GM12878 (cell line): ENCODE data around the gene RFK. TPM values are rescaled to one million over a fixed set of nuclear protein-coding genes. Genes with fewer than 3 reads are reported as not detected.

Experiments
- CEBPB ChIP-seq, 2 experiments: fragments of 150-350 bp in 1 of 2; IDR thresholded peaks; 2 replicates each; pipeline ENCODE4 v1.6.1; 2012 to 2014; ENCODE audit warnings: low read depth in 2 of 2, low read length in 2 of 2, borderline replicate concordance in 1 of 2, inconsistent platforms in 1 of 2
- DPF2 ChIP-seq: fragments of 450-650 bp; IDR thresholded peaks from 2 replicates; pipeline ENCODE4 v1.6.1; 2017; ENCODE audit warnings: mild to moderate bottlenecking
- EP300 ChIP-seq, 2 experiments: fragments of 150-350 bp in 1 of 2; IDR thresholded peaks; 2 replicates each; pipeline ENCODE4 v1.6.1; 2011 to 2012; ENCODE audit warnings: low read depth in 2 of 2, low read length in 2 of 2, borderline replicate concordance in 1 of 2, improper control_type of control experiment in 1 of 2, inconsistent platforms in 1 of 2; ENCODE audit not compliant: control insufficient read depth in 1 of 2
- ESRRA ChIP-seq: IDR thresholded peaks from 2 replicates; pipeline ENCODE4 v1.6.1; 2012; ENCODE audit warnings: mild to moderate bottlenecking, low read length, improper control_type of control experiment
- HDAC6 ChIP-seq: fragments of 200-600 bp; sonication (generic); IDR thresholded peaks from one replicate; pipeline ENCODE4 v1.8.0; 2017; ENCODE audit warnings: antibody characterized with exemption; ENCODE audit not compliant: unreplicated experiment
- MEF2B ChIP-seq: fragments of 450-650 bp; IDR thresholded peaks from 2 replicates; pipeline ENCODE4 v1.6.1; 2018; ENCODE audit warnings: mild to moderate bottlenecking, moderate library complexity; ENCODE audit not compliant: partially characterized antibody, poor library complexity, severe bottlenecking
- MTA3 ChIP-seq: IDR thresholded peaks from 2 replicates; pipeline ENCODE4 v1.6.1; 2012; ENCODE audit warnings: low read length, inconsistent platforms, borderline replicate concordance
- NFYB ChIP-seq: IDR thresholded peaks from 2 replicates; pipeline ENCODE4 v1.6.1; 2011; ENCODE audit warnings: low read depth, mild to moderate bottlenecking, low read length, improper control_type of control experiment, moderate library complexity; ENCODE audit not compliant: insufficient read depth
- PRDM15 ChIP-seq: fragments of 450-650 bp; formaldehyde crosslinking; IDR thresholded peaks from 2 replicates; pipeline ENCODE4 v1.4.0; 2020; ENCODE audit warnings: mild to moderate bottlenecking, moderate library complexity
- RAD21 ChIP-seq: IDR thresholded peaks from 2 replicates; pipeline ENCODE4 v1.6.1; 2011; ENCODE audit warnings: mild to moderate bottlenecking, low read depth, low read length, moderate library complexity; ENCODE audit not compliant: insufficient read depth
- RELB ChIP-seq: fragments of 450-650 bp; IDR thresholded peaks from 2 replicates; pipeline ENCODE4 v1.6.1; 2017; ENCODE audit warnings: low read depth, mild to moderate bottlenecking, moderate library complexity
- RUNX3 ChIP-seq: IDR thresholded peaks from 2 replicates; pipeline ENCODE4 v1.6.1; 2012; ENCODE audit warnings: low read length, inconsistent platforms
- SMAD1 ChIP-seq: fragments of 450-650 bp; IDR thresholded peaks from 2 replicates; pipeline ENCODE4 v1.6.1; 2018; ENCODE audit warnings: mild to moderate bottlenecking, low read depth; ENCODE audit not compliant: partially characterized antibody
- SMAD5 ChIP-seq: IDR thresholded peaks from 2 replicates; pipeline ENCODE4 v1.6.1; 2016; ENCODE audit warnings: antibody characterized with exemption, low read depth
- SREBF1 ChIP-seq: IDR thresholded peaks from 2 replicates; pipeline ENCODE4 v1.6.1; 2012; ENCODE audit warnings: mild to moderate bottlenecking, low read length
- USF2 ChIP-seq: IDR thresholded peaks from 2 replicates; pipeline ENCODE4 v1.6.1; 2011; ENCODE audit warnings: low read depth, low read length, improper control_type of control experiment, borderline replicate concordance
- WRNIP1 ChIP-seq: IDR thresholded peaks from 2 replicates; pipeline ENCODE4 v1.6.1; 2011; ENCODE audit warnings: low read depth, low read length, improper control_type of control experiment, borderline replicate concordance
- ZBTB4 ChIP-seq: fragments of 450-650 bp; formaldehyde crosslinking; IDR thresholded peaks from 2 replicates; pipeline ENCODE4 v1.4.0; 2022; ENCODE audit warnings: mild to moderate bottlenecking, moderate library complexity
- ZNF217 ChIP-seq: fragments of 450-650 bp; IDR thresholded peaks from 2 replicates; pipeline ENCODE4 v1.6.1; 2017; ENCODE audit warnings: antibody characterized with exemption, mild to moderate bottlenecking
- ZZZ3 ChIP-seq: IDR thresholded peaks from 2 replicates; pipeline ENCODE4 v1.6.1; 2011; ENCODE audit warnings: low read depth; ENCODE audit not compliant: control insufficient read depth, insufficient read length
- polyA plus RNA-seq, 11 experiments: library from polyadenylated mRNA; depleted of rRNA in 4 of 11; unstranded in 6 of 11; stranded (reverse) in 5 of 11; fragments of >200 nt; fragmentation: Nextera tagmentation in 4 of 11; fragmentation: Illumina TruSeq in 1 of 11; extraction: Ambion mirVana in 4 of 11; extraction: Trizol in 1 of 11; gene quantifications; 1 replicate in 1 of 11; 2 replicates in 10 of 11; pipeline versions ENCODE4 v1.2.1 to v1.2.3, GENCODE V29; 2011 to 2016; ENCODE audit warnings: inconsistent platforms in 2 of 11, missing spikeins in 2 of 11, low read depth in 1 of 11
- total RNA-seq, 4 experiments: library from RNA; depleted of rRNA in 3 of 4; stranded (reverse); fragments of >200 nt in 3 of 4; fragmentation: Illumina TruSeq in 1 of 4; extraction: Trizol in 1 of 4; gene quantifications; 2 replicates each; pipeline versions ENCODE4 v1.2.1 to v1.2.3, GENCODE V29; 2013 to 2021

The RFK gene
- total and polyA plus RNA-seq, 10 of the 15 experiments (the other 5 are each of a cell fraction or from before 2014, with no cell fraction given): 4.4 to 18.6 (median 11.6) TPM

GRCh38 chr9:76438841-76439588, 44.8 kb upstream of the RFK start (continued):
- TF ChIP-seq ZBTB4 (no peak), NFYB (no peak), MTA3 (0 out of 2 replicates have a peak, but pooled peaks have one; percentile 64), RUNX3 (peak; percentile 90), PRDM15 (CRISPR knock-in tag) (no peak), ZZZ3 (no peak), SMAD5 (no peak), ZNF217 (peak; percentile 35; the same call in 1 of the 2 replicates), HDAC6 (no peak), ESRRA (no peak), WRNIP1 (no peak), USF2 (no peak), SREBF1 (no peak), RAD21 (no peak), RELB (peak; percentile 89), SMAD1 (no peak), MEF2B (peak; percentile 55), CEBPB (IDR thresholded peaks at IDR 0.05; ENCODE audit: borderline replicate concordance in 1 of 2, low read depth in 2 of 2, low read length in 2 of 2) (no peak), EP300 (IDR thresholded peaks at IDR 0.05; ENCODE audit: borderline replicate concordance in 1 of 2, control insufficient read depth in 1 of 2, low read depth in 2 of 2, low read length in 2 of 2) (peak; percentile 44 to 50; a peak in 2 of 4 replicates), DPF2 (peak; percentile 50; the same call in 1 of the 2 replicates)
